Measurements from ENCODE around the gene ARHGAP42. TPM values are rescaled to one million over a fixed set of nuclear protein-coding genes. Genes with fewer than 3 reads are reported as not detected.

The ARHGAP42 gene
- total and polyA plus RNA-seq, 2 of the 13 experiments (the other 11 are each of a cell fraction or from before 2014, with no cell fraction given), result 2.5 to 4.3 TPM

GRCh38 chr11:100869328-100869727 is 182.2 kb downstream of the ARHGAP42 start:
- intact Hi-C loops (cut with micrococcal nuclease; ENCODE audit: unreplicated experiment), result no loop called here
- Histone ChIP-seq H3K4me3 (replicated peaks in 1 of 3; ENCODE audit: insufficient read depth in 1 of 3, low read depth in 2 of 3, low read length in 3 of 3) (no peak overlapping the region), H3K27me3 (ENCODE audit: control insufficient read depth in 1 of 2, insufficient read depth in 2 of 2, low read length in 2 of 2) (no peaks in the 10 kb centered on the region), H3K79me2 (ENCODE audit: insufficient read depth, low read length) (no peaks in the 10 kb centered on the region), H3K4me2 (ENCODE audit: low read depth, low read length) (no peak overlapping the region), H3K9ac (ENCODE audit: insufficient read depth, low read depth, low read length) (no peak overlapping the region), H3K27ac (ENCODE audit: extremely low read length, insufficient read depth, low read length) (no peak overlapping the region), H3K4me1 (ENCODE audit: insufficient read depth, low read length) (no peaks in the 10 kb centered on the region), H2AFZ (ENCODE audit: low read length) (no peak overlapping the region), H3K9me3 (ENCODE audit: low read length) (no peaks in the 10 kb centered on the region), H4K20me1 (ENCODE audit: insufficient read depth, low read length) (no peaks in the 10 kb centered on the region), H3K36me3 (replicated peaks in 1 of 2; ENCODE audit: control insufficient read depth in 1 of 2, insufficient read depth in 2 of 2, low read length in 2 of 2) (no peaks in the 10 kb centered on the region)
- CTCF ChIA-PET (ENCODE audit: low intra/inter-chr PET ratio, low total read pairs), result no interaction called here
- POLR2A ChIA-PET, result no interaction called here
- ATAC-seq (no peak), FAIRE-seq (no peak), DNase-seq (ENCODE audit: low spot score) (no peak)
- WGBS (ENCODE audit: low lambda C conversion rate), result 29% methylated on average over 1 of the region's 1 CpG
- no TSS peak for BruUV-seq (replicated peaks)
- in situ Hi-C loops (cut with HindIII; ENCODE audit: extremely low pct_ligation_motif_present, low pct_unique_long_range_greater_than_20kb), result no loop called here
- TF ChIP-seq, protein P1, sequence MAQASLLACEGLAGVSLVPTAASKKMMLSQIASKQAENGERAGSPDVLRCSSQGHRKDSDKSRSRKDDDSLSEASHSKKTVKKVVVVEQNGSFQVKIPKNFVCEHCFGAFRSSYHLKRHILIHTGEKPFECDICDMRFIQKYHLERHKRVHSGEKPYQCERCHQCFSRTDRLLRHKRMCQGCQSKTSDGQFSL (CRISPR knock-in tag; IDR thresholded peaks at IDR 0.05), result no peak
- no peak for TF ChIP-seq ZNF263 (CRISPR knock-in tag; IDR thresholded peaks at IDR 0.05)
- TF ChIP-seq MIER3 (CRISPR knock-in tag; IDR thresholded peaks at IDR 0.05; ENCODE audit: borderline replicate concordance), result no peak
- no peak for TF ChIP-seq TFAP4 (IDR thresholded peaks at IDR 0.05; ENCODE audit: borderline replicate concordance, low read depth)
- TF ChIP-seq ZNF772 (CRISPR knock-in tag; IDR thresholded peaks at IDR 0.05), result no peak
- no peak for TF ChIP-seq MLLT10 (CRISPR knock-in tag; IDR thresholded peaks at IDR 0.05)
- no peak for TF ChIP-seq ZNF550 (CRISPR knock-in tag; IDR thresholded peaks at IDR 0.05; ENCODE audit: borderline replicate concordance)
- TF ChIP-seq, protein P2, sequence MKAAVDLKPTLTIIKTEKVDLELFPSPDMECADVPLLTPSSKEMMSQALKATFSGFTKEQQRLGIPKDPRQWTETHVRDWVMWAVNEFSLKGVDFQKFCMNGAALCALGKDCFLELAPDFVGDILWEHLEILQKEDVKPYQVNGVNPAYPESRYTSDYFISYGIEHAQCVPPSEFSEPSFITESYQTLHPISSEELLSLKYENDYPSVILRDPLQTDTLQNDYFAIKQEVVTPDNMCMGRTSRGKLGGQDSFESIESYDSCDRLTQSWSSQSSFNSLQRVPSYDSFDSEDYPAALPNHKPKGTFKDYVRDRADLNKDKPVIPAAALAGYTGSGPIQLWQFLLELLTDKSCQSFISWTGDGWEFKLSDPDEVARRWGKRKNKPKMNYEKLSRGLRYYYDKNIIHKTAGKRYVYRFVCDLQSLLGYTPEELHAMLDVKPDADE (CRISPR knock-in tag; IDR thresholded peaks at IDR 0.05), result no peak

Measured in HepG2 (cell line).